Neuron (in vitro differentiated cells): ENCODE results near the gene NMUR1.

Experiments used
- H2AFZ ChIP-seq: one replicate; pipeline ENCODE4 v1.6.1; 2013; ENCODE audit warnings: low read depth, mild to moderate bottlenecking, inconsistent platforms, low read length, moderate library complexity
- H3K27me3 ChIP-seq: one replicate; pipeline ENCODE4 v1.6.1; 2013; ENCODE audit warnings: low read length; ENCODE audit not compliant: insufficient read depth
- H3K36me3 ChIP-seq: one replicate; pipeline ENCODE4 v1.6.1; 2013; ENCODE audit warnings: low read length; ENCODE audit not compliant: insufficient read depth
- H3K4me1 ChIP-seq: one replicate; pipeline ENCODE4 v1.6.1; 2013; ENCODE audit warnings: low read length; ENCODE audit not compliant: insufficient read depth
- H3K4me3 ChIP-seq: 2 replicates; pipeline ENCODE4 v1.5.1; 2013; ENCODE audit warnings: mild to moderate bottlenecking, low read length, moderate library complexity
- H3K9me3 ChIP-seq: one replicate; pipeline ENCODE4 v1.6.1; 2013; ENCODE audit warnings: low read length

The NMUR1 gene

DNA sequence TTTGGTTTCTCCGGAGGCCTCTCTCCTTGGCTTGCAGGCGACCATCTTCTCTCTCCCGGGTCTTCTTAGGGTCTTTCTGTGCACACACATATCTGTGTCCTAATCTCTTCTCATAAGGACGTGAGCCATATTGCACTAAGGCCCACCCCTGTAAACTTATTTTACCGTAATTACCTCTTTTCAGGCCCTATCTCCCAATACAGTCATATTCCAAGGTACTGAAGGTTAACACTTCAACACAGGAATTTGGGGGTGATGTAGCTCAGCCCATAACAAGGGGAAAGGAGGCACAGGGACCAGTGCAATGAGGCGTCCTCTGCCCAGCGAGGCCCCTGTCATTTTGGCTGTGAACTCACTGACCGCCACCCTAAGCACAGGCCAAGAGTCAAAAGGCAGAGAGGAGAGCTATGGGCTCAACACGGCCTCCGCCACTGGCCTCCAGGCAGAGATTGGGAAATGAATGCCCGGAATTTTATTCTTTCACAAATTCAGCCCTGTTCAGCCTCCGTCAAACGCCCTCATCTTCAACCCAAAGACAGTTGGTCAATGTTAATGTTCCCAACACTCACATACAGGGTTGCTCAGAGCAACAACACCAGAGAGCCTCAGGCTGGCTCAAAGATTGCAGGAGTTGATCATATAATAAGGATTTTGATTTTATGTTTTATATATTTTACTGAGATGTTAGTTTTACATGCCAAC, 15.9 kb upstream of the NMUR1 start:
- H3K4me3 ChIP-seq = no peak overlapping the region
- H2AFZ ChIP-seq = no peak overlapping the region
- no peaks in the 10 kb centered on the region for H3K9me3 ChIP-seq
- H3K36me3 ChIP-seq = no peaks in the 10 kb centered on the region
- H3K27me3 ChIP-seq = no peaks in the 10 kb centered on the region
- H3K4me1 ChIP-seq = no peaks in the 10 kb centered on the region

DNA sequence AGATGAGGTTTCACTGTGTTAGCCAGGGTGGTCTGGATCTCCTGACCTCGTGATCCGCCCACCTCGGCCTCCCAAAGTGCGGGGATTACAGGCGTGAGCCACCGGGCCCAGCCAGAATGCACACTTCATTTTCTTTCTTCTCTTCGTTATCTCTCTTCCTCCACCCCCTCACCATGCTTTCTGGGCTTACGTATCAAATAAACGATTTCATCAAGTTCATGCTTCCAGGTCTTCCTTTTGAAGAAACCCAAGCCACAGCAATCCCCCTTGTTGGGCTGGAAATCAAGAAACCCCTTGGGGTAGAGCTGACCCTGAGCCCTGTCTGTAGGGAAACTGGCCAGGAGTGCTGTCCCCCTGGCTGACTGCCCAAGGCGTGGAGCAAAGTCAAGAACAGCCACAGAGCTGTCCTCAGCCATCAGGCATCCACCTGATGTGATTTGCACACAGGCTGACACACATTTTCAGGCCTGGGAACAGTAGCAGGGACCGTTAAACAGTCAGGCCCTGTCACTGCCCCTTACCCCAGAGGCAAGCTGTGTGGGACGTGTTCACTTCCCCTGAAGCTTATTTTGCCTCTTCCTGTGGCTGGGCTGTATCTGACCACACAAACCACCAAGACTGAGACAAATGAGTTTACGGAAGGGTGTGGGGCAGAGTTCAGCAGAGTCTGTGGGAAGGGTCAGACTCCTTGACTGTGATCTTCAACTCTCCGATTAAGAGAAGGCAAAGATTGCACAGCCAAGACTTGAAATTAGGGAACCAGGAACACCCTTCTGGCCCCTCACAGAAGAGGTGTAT, 15.1 kb upstream of the NMUR1 start:
- Histone ChIP-seq H3K4me1 (peaks cover 2% of the 10 kb centered on the region), H3K9me3 (no peaks in the 10 kb centered on the region), H3K36me3 (no peaks in the 10 kb centered on the region), H3K27me3 (no peaks in the 10 kb centered on the region), H3K4me3 (no peak overlapping the region), H2AFZ (no peak overlapping the region)

DNA sequence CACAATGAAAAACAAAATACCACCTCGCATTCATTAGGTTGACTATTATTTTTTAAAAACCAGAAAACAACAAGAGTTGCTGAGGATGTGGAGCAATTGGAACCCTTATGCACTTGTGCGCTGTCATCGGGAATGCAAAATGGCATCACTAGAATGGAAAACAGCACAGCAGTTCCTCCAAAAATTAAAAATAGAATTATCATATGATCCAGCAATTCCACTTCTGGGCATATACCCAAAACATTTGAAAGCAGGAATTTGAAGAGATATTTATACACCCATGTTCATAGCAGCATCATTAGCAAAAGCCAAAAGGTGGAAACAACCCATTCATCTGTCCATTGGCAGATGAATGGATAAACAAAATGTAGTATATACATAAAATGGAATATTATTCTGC, 11.9 kb upstream of the NMUR1 start:
- Histone ChIP-seq H3K4me1 (peaks cover 11% of the 10 kb centered on the region), H3K36me3 (no peaks in the 10 kb centered on the region), H3K27me3 (no peaks in the 10 kb centered on the region), H2AFZ (no peak overlapping the region), H3K4me3 (no peak overlapping the region), H3K9me3 (no peaks in the 10 kb centered on the region)

DNA sequence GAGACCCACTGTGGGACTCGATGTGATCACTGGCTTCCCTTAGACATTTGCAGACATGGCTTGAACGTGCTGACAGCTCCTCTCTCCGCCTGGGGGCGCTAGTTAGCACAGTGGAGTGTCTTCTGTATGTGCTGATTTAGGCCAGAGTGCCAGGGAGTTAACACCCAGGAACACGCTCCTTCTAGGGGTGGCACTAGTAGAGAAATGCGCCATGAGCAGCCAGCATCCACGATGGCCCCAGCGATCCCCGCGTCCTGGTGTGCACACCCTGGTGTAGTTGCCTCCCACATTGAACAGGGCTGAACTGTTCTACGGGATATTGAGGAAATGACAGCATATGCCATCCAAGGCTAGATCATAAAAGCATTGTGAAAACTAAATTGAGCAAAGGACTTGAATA, 11.4 kb upstream of the NMUR1 start:
- no peaks in the 10 kb centered on the region for H3K36me3 ChIP-seq

DNA sequence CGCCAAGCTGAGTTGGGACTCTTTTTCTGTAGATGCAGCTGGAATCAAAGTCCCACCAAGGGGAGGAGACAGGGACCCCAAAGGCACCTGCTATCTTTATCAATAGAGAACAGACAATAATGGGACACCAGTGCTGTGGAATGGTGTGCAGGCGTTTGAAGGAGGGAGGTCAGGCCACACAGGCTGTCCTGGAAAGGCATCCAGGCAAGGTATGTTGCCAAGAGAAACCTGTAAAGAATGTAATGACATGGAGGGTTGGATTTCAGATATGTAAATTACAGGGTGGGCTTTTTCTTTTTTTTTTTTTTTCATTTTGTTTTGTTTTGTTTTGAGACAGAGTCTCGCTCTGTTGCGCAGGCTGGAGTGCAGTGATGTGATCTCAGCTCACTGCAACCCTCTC, 9.7 kb upstream of the NMUR1 start:
- Histone ChIP-seq H3K4me3 (no peak overlapping the region), H3K4me1 (peaks cover 11% of the 10 kb centered on the region), H3K27me3 (no peaks in the 10 kb centered on the region), H3K9me3 (no peaks in the 10 kb centered on the region), H3K36me3 (no peaks in the 10 kb centered on the region), H2AFZ (no peak overlapping the region)

More for the DNA sequence above, 11.4 kb upstream of the NMUR1 start:
- Histone ChIP-seq H3K4me3 (no peak overlapping the region), H3K4me1 (peaks cover 11% of the 10 kb centered on the region), H3K27me3 (no peaks in the 10 kb centered on the region), H2AFZ (no peak overlapping the region), H3K9me3 (no peaks in the 10 kb centered on the region)

DNA sequence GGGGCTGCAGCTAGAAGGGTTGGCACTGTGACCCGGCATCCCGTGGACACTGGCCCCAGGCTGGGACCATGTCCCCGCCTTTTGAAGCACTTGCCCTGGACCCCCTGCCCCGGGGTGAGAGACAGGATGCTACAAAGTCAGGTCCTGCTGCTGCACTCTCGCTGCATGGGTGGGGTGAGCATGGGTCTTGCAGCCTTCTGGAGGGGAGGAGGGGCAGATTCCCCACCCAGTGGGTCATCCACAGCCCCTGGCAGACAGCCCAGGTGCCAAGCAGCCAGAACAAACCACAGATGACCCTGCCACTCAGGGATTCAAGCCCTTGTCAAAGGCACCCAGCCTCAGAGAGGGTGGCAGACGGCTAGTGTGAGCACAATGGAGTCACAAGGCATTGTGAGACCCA, 5.7 kb upstream of the NMUR1 start:
- Histone ChIP-seq H3K27me3 (peaks cover 9% of the 10 kb centered on the region), H3K4me1 (peaks cover 11% of the 10 kb centered on the region), H3K4me3 (no peak overlapping the region), H3K36me3 (no peaks in the 10 kb centered on the region), H3K9me3 (no peaks in the 10 kb centered on the region), H2AFZ (no peak overlapping the region)

DNA sequence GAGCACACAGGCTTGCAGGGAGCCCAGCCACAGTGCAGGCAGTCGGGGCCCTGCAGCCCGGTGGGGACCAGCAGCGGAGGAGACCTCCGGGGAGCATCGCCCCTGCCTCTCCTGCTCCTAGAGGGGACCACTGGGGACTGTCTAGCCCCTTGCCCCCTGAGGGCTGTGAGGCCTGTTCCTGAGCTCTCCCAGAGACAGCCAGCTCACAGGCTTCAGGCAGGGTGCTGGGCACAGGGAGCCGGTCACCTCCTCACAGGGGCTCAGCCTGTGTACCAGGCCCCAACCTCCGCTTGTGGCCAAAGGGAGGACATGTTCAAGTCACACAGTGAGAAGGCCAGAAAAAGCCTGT, 3.5 kb upstream of the NMUR1 start:
- no peaks in the 10 kb centered on the region for H3K9me3 ChIP-seq
- no peak overlapping the region for H3K4me3 ChIP-seq
- H3K4me1 ChIP-seq = no peaks in the 10 kb centered on the region
- H3K27me3 ChIP-seq = peaks cover 25% of the 10 kb centered on the region
- no peak overlapping the region for H2AFZ ChIP-seq
- H3K36me3 ChIP-seq = no peaks in the 10 kb centered on the region

DNA sequence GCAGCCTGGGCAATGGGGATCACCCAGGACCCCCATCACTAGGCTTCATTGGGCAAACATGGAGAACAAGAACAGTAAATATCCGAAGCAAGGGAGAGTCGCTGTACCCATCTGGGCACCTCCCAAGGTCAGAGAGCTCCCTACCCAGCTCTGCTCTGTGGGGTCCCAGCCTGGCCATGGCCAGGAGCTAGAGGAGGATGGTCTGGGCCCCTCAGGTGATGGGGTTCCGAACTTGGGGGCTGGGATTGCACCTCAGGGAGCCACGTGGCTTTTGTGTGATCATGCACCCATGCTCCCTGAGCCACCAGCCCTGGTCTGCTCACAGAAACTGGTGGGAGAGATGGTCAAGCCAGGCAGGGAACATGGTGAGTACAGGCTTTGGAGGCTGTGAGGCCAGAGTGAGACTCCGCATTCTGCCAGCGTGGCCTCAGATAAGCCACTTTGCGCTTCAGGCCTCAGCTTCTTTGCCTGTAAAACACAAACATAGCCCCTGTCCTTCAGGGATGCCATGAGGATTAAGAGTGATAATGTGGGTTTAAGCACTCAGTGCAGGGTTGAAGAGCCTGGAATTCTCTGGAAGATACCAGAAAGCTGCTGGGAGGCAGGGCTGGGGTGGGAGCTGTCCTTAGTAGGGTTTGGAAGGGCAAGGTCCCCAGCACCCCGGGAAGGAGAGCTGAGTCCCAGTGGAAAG, 3.0 kb upstream of the NMUR1 start:
- Histone ChIP-seq H3K4me1 (no peaks in the 10 kb centered on the region), H3K4me3 (no peak overlapping the region), H3K36me3 (no peaks in the 10 kb centered on the region), H2AFZ (no peak overlapping the region), H3K27me3 (peaks cover 30% of the 10 kb centered on the region), H3K9me3 (no peaks in the 10 kb centered on the region)

DNA sequence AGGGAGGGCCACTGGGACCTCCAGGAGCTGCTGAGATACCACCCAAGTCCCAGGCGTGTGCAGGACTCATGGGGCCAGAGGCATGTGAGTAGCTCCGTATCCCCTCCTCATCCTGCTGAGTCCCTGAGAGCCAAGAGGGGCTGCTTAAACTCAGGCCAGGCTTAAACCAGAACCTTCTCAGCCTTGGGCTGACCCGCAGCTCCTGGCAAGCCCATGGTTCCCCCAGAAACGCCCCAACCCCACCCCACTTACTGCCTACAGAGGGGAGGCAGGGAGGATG, 2.5 kb upstream of the NMUR1 start:
- Histone ChIP-seq H3K9me3 (no peaks in the 10 kb centered on the region), H3K4me1 (no peaks in the 10 kb centered on the region), H3K27me3 (peaks cover 33% of the 10 kb centered on the region), H3K4me3 (no peak overlapping the region), H3K36me3 (no peaks in the 10 kb centered on the region), H2AFZ (no peak overlapping the region)

DNA sequence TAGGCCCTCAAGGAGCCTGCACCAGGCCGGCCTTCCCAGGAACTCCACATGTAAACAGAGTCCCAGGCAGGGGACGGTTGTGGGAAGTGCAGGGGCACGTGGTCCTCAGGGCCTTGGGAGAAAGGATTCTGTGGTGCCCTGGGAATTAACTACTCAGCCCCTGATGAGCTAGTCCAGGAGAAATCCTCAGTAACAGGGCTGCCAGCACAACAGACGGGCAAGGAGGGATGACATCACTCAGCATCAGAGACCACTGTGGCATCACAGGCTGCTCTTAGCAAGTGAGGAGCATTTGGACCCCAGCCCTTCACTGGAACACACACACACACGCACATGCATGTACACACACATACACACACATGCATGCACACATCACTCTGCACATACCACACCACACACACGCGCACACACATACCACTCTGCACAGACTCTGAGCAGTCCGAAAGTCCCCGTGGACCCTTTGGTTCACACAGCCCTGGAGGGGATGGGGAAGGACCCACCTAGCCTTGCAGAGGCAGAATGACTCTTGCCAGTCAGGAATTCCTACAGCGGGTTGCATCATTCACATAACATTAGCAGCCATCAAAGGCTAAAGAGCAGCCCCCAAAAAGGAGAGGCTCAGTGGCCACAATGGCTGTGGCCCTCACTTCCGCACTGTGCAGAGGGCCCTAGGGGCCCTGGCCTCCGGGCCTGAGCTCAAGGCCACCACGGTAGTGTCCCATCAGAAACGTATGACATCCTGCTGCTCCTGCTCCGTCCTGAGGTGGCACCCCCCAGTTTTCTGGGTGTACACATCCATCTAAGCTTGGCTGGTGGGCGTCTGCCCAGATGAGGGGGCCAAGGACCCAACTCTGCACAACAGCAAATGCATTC, 1.9 kb upstream of the NMUR1 start:
- Histone ChIP-seq H3K4me3 (no peak overlapping the region), H3K4me1 (no peaks in the 10 kb centered on the region), H2AFZ (no peak overlapping the region), H3K36me3 (no peaks in the 10 kb centered on the region), H3K9me3 (no peaks in the 10 kb centered on the region), H3K27me3 (peaks cover 33% of the 10 kb centered on the region)

DNA sequence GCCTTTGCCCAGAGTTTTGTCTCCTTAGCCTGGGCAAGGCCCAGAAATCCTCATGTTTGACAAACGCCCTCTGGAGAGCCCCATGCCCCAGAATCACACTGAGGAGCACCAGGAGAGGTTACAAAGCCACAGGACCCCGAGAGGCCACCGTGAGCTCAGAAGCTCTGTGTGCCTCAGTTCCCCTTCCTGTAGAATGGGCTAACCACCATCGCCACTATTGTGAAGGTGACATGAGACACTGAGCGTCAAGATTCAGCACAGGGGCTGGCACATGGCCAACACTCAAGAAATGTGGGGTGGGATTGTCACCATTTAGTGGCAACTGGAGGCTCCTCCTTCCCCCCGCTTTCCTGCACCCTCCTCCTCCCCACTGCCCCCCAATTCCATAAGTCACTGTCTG, 1.2 kb upstream of the NMUR1 start:
- Histone ChIP-seq H3K36me3 (no peaks in the 10 kb centered on the region), H3K27me3 (peaks cover 33% of the 10 kb centered on the region), H3K4me3 (no peak overlapping the region)

DNA sequence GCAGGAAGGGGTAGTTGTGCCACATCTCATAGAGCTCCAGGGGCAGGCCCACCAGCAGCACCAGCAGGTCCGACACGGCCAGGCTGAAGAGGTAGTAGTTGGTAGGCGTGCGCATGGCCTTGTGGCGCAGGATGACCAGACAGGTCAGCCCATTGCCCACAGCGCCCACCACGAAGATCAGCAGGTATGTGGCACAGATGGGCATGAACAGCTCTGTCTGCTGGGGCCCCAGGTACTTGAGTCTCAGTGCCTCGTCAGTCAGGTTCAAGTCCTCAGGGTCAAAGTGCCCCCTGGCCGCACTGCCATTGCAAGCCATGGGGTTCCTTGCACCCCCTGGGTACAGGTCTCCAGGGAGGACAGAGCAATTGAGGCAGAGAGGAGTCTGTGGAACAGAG, 1.6 kb downstream of the NMUR1 start:
- Histone ChIP-seq H3K27me3 (peaks cover 33% of the 10 kb centered on the region), H3K36me3 (no peaks in the 10 kb centered on the region), H2AFZ (no peak overlapping the region), H3K4me1 (no peaks in the 10 kb centered on the region), H3K4me3 (no peak overlapping the region), H3K9me3 (peaks cover 7% of the 10 kb centered on the region)

More for the DNA sequence above, 1.2 kb upstream of the NMUR1 start:
- Histone ChIP-seq H3K4me1 (no peaks in the 10 kb centered on the region), H3K9me3 (no peaks in the 10 kb centered on the region), H2AFZ (no peak overlapping the region)
